HFF-Myc (cell line): ENCODE measurements around the gene MACROH2A1.

Experiments used
- DNase-seq: peaks from one replicate; pipeline ENCODE4 v3.0.0-alpha.2; 2011; ENCODE audit warnings: low read depth; ENCODE audit errors: extremely low read depth
- H3K4me3 ChIP-seq: replicated peaks from 2 replicates; pipeline ENCODE4 v1.5.1; 2011; ENCODE audit warnings: low read depth, mild to moderate bottlenecking, control low read depth, low read length
- CTCF ChIP-seq: IDR thresholded peaks from 2 replicates; pipeline ENCODE4 v1.5.1; 2012; ENCODE audit warnings: mild to moderate bottlenecking, low read depth, low read length, control low read depth; ENCODE audit errors: missing control alignments

Gene MACROH2A1

GRCh38 chr5:135398855-135399793, at the start of gene MACROH2A1:
MACROH2A1 (minus strand) TSS chr5:135399231; CDS start chr5:135389093, 10,138 bp downstream.
- H3K4me3 ChIP-seq: peak within 1 kb of the TSS; percentile 83
- TF ChIP-seq CTCF: no peak
- no peak for DNase-seq

- no peak overlapping the region for H3K4me3 ChIP-seq
- no peak for DNase-seq
- no peak for TF ChIP-seq CTCF
Measured at GRCh38 chr5:135448071-135448739, 49.2 kb upstream of the MACROH2A1 start.

GRCh38 chr5:135447298-135447929, 48.4 kb upstream of the MACROH2A1 start, which contains the start of gene DCANP1:
DCANP1 (minus strand) TSS chr5:135447348; CDS start chr5:135447108, 240 bp downstream.
- no peak for DNase-seq
- H3K4me3 ChIP-seq: no peak within 1 kb of the TSS
- no peak for TF ChIP-seq CTCF

GRCh38 chr5:135446615-135447014, 47.6 kb upstream of the MACROH2A1 start:
- no peak for DNase-seq
- H3K4me3 ChIP-seq: no peak overlapping the region
- TF ChIP-seq CTCF: no peak

GRCh38 chr5:135446206-135446605, 47.2 kb upstream of the MACROH2A1 start:
- DNase-seq: no peak
- H3K4me3 ChIP-seq: no peak overlapping the region
- TF ChIP-seq CTCF: no peak

GRCh38 chr5:135445306-135445985, 46.4 kb upstream of the MACROH2A1 start:
- DNase-seq: no peak
- H3K4me3 ChIP-seq: no peak overlapping the region
- TF ChIP-seq CTCF: no peak
